Fibroblast of peridontal ligament (primary cell): ENCODE data around the gene COG8.

Source experiments
- DNase-seq: peaks from one replicate; pipeline ENCODE4 v3.0.0-alpha.2; 2010; ENCODE audit errors: extremely low read depth

COG8 gene

DNA sequence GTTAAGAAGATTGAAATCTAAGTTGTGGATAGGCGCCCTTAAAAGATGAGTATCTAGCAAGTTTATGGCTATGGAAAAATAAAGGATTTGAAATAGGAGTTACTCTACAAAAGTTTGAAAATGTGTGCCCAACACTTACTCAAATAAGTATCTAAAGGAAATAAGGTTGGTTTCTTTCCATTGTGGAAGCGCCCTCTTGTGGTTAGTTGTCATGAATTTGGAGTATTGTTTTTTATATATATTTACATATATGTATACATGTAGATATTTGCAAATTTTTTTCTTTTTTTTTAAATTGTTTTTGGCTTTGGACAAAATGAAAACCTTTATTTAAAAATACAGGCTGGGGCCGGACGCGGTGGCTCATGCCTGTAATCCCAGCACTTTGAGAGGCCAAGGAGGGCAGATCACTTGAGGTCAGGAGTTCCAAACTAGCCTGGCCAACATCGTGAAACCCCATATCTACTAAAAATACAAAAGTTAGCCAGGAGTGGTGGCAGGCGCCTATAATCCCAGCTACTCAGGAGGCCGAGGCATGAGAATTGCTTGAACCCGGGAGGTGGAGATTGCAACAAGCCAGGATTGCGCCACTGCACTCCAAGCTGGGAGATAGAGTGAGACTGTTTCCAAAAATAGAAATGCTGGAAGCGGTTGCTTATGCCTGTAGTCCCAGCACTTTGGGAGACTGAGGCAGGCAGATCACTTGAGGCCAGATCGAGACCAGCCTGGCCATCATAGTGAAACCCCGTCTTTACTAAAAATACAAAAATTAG is 52.2 kb downstream of the COG8 start:
- peak; percentile 89 for DNase-seq

DNA sequence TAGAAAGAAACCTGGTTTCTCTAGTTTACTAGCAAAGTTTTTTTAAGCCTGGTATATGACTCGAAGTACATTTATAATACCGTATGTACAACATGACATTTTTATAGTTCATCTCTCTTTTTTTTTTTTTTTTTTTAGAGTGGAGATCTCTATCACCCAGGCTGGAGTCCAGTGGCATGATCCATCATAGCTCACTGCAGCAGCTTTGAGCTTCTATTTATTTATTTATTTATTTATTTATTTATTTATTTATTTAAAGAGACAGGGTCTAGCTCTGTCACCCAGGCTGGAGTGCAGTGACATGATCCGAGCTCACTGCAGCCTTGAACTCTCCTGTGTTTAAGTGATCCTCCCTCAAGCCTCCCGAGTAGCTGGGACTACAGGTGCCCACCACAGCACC is 54.1 kb downstream of the COG8 start:
- DNase-seq: no peak

DNA sequence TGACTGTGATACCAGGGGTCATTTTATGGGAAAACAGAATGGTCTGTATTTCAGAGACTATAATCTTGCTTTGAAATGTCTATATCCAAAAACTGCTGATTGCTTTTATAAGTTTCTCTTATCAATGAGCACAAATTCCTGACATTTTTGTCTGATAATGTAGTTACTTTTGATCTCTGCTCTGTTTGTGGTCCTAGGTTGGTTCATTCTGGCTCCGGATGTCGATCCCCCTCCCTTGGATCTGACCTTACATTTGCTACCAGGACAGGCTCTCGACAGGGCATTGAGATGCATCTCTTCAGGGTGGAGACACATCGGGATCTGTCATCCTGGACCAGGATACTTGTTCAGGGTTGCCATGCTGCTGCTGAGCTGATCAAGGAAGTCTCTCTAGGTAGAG is 55.5 kb downstream of the COG8 start:
- no peak for DNase-seq

DNA sequence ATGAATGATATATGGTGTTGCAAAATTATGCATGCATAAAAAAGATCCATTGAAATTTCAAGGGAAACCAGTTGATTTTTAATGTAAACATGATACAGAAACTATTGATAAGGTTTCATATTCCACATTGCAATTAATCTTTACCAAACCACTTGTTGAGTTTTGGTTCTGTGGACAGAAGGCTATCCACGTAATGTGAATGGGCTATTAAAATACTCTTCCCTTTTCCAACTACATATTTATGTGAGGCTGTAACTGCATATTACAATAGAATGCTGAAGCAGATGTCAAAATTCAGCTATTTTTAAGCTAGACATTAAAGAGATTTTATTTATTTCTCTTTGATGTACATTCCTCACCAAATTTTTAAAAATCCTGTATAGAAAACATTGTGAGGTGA is 62.0 kb downstream of the COG8 start:
- DNase-seq: no peak
